Stimulated activated CD4-positive, alpha-beta T cell treated with anti-CD3 and anti-CD28 coated beads, Interleukin-2, amount 100 ng/mL, for 24 hours (primary cell): ENCODE data around the gene NOXA1.
A peak's percentile ranks its signal among the peaks of the same experiment; 100 is the strongest.
"Not testable (repeated sequence)": the region's sequence is repeated elsewhere in the genome, so short reads cannot be mapped to it uniquely, and the experiment has no call there.

Source experiments
- DNase-seq, 2 donors: peaks; one replicate each; pipeline ENCODE4 v3.0.0-alpha.2; 2020

Gene NOXA1, protein sequence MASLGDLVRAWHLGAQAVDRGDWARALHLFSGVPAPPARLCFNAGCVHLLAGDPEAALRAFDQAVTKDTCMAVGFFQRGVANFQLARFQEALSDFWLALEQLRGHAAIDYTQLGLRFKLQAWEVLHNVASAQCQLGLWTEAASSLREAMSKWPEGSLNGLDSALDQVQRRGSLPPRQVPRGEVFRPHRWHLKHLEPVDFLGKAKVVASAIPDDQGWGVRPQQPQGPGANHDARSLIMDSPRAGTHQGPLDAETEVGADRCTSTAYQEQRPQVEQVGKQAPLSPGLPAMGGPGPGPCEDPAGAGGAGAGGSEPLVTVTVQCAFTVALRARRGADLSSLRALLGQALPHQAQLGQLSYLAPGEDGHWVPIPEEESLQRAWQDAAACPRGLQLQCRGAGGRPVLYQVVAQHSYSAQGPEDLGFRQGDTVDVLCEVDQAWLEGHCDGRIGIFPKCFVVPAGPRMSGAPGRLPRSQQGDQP

GRCh38 chr9:137422604-137423513 is at the start of gene NOXA1, which contains the start of gene EXD3:
Gene NOXA1, plus strand, starts transcription at chr9:137423393. Its CDS starts 137 bp downstream, at chr9:137423530.
Gene EXD3, minus strand, starts transcription at chr9:137423162. Its CDS starts 27,805 bp downstream, at chr9:137395357.
- DNase-seq = peak; percentile 96 to 97

GRCh38 chr9:137373611-137373980 is 49.6 kb upstream of the NOXA1 start:
- no peak for DNase-seq

DNA sequence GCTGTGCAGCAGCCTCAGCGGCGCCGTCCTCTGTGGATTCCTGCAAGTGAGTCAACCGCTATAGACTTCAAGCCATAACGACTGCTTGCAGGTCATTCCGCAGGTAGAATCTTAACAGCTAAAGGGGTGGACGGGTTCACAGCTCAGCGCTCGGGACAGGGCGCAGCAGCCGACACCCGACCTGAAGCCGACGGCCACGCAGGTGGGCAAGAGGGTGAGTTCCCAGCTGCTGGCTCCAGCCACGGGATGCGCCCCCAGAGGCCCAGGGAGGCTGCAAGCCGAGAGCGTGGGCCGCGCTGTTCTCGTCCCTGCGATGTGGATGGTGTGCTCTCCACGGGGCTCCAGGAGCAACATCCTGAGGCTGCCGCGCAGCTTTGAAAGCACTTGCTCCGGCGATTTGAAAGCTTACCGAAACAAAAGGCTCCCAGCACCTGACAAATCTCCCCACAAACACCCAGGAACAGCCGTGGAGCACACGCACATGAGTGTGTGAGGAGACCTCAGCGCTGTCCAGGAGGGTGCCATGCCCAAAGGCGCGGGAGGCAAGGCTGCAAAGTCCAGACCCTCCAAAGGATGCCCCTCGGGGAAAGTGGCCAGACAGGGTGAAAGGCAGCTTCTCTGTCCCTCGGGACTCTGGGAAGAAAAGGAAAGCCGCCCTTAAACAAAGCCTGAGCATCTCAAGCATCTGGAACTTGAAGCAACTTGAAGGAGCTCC is 48.9 kb upstream of the NOXA1 start:
- no peak for DNase-seq

- no peak for DNase-seq
These were observed 47.7 kb upstream of the NOXA1 start for GRCh38 chr9:137375321-137376058.

GRCh38 chr9:137376386-137376785 is 46.8 kb upstream of the NOXA1 start:
- no peak for DNase-seq

GRCh38 chr9:137378688-137379410 is 44.3 kb upstream of the NOXA1 start:
- DNase-seq = not testable (repeated sequence)

GRCh38 chr9:137379761-137380161 is 43.4 kb upstream of the NOXA1 start:
- DNase-seq = no peak

DNA sequence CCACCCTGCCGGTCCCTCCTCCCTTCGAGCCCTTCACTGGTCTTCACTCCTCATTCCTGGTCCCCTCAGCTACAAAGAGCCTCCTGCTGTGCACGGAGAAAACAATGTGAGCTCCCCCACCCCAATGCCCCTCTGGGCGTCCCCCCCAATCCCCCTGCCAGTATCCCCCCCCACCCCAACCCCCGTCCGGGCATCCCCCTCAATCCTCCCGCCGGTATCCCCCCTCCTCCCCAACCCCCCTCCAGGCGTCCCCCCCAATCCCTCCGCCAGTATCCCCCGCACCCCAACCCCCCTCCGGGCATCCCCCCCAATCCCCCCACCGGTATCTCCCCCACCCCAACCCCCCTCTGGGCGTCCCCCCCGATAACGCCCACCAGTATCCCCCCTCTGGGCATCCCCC is 43.0 kb upstream of the NOXA1 start:
- no peak for DNase-seq

DNA sequence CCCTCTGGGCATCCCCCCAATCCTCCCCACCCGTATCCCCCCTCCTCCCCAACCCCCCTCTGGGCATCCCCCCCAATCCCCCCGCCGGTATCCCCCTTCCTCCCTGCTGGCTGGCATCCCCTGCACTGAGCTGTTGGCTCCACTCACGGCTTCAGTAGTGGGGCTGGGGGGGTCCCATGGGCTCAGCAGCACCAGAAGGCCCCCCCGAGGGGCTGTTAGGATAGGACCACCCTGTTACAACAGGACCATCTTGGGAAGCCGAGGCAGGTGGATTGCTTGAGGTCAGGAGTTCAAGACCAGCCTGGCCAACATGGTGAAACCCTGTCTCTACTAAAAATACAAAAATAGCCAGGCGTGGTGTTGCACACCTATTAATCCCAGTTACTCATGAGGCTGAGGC is 42.6 kb upstream of the NOXA1 start:
- no peak for DNase-seq

DNA sequence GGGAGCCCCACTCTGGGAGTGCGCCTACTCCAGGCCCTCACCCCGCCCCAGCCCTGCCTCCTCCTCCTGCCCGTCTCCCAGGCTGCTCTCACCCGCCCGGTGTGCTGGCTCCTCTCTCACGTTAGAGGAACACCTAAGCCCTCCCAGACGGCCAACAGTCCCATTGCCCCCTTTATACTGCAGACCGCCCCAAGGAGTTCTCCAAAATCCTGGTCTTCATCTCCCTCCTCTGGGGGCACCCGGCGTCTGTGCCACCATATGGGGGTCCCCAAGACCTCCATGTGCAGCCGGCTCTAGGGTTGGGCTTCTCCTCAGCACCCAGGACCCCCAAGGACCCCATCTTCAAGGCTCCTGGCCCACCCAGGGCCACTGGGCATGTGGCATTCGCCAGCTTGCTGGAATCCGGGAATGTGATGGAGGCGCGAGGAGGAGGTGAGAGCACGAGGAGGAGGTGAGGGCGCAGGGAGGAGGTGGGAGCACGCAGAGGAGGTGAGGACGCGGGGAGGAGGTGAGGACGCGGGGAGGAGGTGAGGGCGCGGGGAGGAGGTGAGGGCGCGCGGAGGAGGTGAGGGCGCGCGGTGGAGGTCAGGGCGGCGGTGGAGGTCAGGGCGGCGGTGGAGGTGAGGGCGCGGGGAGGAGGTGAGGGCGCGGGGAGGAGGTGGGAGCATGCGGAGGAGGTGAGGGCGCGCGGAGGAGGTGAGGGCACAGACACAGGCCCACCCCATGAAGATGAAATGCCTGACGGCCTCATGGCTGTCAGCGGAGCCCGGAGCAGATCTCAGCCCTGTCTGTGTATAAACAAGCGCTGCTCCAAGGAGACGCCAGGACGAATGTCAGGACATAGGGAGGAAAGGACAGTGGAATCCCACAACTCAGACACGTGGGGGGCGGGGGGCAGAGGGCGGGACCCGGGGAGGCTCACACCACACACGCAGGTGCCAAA is 41.4 kb upstream of the NOXA1 start:
- no peak for DNase-seq

DNA sequence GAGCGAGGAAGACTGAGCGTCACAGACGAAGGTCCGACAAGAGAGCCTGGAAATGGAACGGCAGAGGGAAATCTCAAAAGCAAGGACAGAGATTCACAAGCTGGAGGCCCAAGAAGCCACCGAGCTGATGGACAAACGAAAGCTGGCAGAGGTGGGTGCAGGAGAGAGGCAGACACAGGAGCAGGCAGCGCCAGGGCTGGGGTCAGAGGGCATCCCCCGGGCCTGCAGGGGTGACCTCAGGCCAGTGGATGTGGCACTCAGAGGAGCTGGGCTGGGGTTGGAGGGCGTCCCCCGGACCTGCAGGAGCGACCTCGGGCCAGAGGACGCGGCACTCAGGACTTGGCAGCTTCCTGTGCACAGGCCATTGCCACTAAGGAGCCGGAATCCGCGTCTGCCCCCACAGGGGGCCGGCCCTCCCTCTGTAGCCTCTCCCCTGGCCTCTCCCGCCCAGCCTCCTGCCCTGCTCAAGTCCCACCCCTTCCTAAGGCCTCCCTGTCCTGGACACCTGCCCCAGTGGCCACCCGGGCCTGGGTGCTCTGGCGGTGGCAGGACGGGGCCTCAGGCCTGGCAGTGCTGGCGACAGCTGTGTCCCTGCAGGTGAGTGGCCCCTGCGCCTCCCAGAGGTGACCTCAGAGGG is 40.6 kb upstream of the NOXA1 start:
- no peak for DNase-seq

- DNase-seq = no peak
These were observed 40.0 kb upstream of the NOXA1 start for GRCh38 chr9:137383081-137383783.

DNA sequence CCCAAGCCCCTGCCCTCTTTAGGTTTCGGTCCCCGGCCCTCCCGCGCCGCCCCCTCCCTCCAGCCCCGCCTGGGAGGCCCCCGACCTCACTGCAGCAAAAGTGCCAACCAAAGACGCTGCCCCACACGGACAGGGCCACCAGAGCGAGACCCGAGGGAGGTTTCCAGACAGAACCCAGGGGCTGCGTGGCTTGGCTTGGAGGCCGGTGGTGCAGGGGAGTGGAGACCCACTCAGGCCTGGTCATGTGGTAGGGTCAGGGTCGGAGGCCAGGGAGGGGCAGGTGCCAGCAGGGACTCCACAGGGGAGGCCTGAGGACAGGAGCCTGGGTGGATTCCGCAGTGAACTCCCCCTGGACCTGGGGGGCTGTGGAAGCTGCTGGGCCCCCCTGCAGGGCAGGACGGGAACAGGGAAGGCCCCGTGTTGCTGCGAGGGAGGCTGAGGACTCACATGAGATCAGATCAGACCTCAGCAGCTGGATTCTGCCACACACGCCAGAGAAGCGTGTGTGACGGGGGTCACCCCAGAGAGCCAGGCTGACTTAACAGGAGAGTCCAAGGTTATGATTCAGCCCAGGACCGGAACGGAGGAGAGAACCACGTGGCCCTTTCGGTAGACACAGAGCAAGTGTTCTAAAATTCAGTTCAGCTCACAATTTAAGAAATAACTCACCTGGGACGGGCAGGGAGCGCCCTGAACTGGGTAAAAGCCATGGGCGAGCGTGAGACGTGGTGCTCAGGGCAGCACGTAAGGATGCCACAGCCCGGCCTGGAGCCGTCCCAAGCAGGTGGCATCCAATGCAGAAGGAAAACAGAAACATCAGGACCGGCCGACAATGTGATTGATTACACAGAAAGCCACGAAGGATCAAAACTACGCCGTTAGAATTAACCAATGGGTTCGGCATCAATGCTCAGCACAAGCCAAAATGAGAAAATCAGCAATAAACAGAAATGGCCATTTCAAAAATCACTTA is 39.1 kb upstream of the NOXA1 start:
- no peak for DNase-seq

GRCh38 chr9:137385061-137385655 is 38.0 kb upstream of the NOXA1 start:
- DNase-seq = no peak

DNA sequence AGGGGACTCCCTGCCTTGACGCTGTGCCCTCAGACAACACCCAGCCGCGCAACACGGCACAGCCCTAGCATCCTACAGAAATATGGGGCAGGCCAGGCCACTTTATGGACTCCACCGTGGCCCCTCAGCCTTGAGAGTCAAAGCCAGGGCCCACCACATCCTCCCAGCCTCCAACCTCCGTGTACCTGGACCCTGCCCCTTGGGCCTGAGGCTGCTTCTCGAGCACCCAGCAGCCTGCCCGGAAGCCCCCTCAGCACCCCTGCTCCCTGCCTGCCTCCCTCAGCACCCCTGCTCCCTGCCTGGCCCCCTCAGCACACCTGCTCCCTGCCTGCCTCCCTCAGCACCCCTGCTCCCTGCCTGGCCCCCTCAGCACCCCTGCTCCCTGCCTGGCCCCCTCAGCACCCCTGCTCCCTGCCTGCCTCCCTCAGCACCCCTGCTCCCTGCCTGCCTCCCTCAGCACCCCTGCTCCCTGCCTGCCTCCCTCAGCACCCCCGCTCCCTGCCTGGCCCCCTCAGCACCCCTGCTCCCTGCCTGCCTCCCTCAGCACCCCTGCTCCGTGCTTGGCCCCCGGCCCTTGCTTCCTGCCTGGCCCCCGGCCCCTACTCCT is 36.6 kb upstream of the NOXA1 start:
- DNase-seq = not testable (repeated sequence)

DNA sequence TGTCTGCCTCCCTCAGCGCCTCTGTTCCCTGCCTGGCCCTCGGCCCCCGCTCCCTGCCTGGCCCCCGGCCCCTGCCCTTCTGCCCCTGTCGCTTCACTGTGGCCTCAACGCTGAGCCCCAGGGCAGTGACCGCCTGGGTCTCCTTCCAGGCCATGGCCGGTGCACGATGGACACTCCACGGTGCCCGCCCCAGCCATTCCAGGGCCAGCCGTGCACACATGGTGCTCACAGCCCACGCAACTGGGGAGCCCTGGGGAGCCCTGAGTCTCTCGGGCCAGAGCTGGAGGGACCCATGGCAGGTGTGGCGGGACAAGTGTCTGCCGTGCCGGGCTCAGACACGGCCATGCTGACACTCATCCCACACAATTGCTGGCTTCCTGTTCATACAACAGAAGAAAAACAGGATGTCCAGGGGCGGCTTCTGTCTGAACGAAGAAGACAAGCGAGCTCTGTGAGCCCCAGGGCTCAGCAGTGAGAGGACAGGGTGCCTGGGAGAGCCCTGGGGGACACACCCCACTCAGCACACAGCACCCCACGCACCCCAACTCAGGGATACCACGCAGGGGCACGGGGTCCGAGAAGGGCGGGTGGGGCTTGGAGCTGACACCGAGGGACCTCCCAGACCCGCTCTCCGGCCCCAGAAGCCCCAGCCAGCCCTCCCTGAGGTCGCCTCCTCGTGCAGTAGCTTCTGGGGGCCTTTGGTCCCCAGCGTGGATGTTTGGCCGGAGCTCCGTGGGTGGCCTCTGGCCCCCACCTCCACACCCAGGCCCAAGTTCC is 35.9 kb upstream of the NOXA1 start:
- peak; percentile 34 to 35 for DNase-seq
